Liver (tissue), 9 donors: ENCODE measurements around the gene BTLA. TPM values are rescaled to one million over a fixed set of nuclear protein-coding genes. Genes with fewer than 3 reads are reported as not detected.

Source experiments
- DNase-seq: peaks from one replicate; pipeline ENCODE4 v3.0.0-alpha.2; 2017; ENCODE audit warnings: low spot score
- H3K27ac ChIP-seq, 2 donors: one replicate each; pipeline ENCODE4 v1.7.0; 2013; ENCODE audit warnings: inconsistent platforms in 2 of 2, low read length in 2 of 2, control low read depth in 1 of 2, low read depth in 1 of 2, mild to moderate bottlenecking in 1 of 2
- H3K27me3 ChIP-seq, 4 donors: one replicate each; pipeline versions ENCODE4 v1.6.1 to v1.7.0; 2013; ENCODE audit warnings: low read length in 3 of 4, inconsistent platforms in 1 of 4, mild to moderate bottlenecking in 1 of 4, moderate library complexity in 1 of 4; ENCODE audit not compliant: control insufficient read depth in 4 of 4, insufficient read depth in 4 of 4
- H3K36me3 ChIP-seq, 4 donors: one replicate each; pipeline versions ENCODE4 v1.6.1 to v1.7.0; 2013; ENCODE audit warnings: low read length in 3 of 4, mild to moderate bottlenecking in 3 of 4, low read depth in 1 of 4, moderate library complexity in 1 of 4; ENCODE audit not compliant: control insufficient read depth in 4 of 4, insufficient read depth in 3 of 4
- H3K4me1 ChIP-seq, 4 donors: one replicate each; pipeline versions ENCODE4 v1.6.1 to v1.7.0; 2013; ENCODE audit warnings: low read length in 3 of 4, mild to moderate bottlenecking in 3 of 4, moderate library complexity in 1 of 4; ENCODE audit not compliant: control insufficient read depth in 4 of 4, insufficient read depth in 4 of 4
- H3K4me3 ChIP-seq, 3 donors: one replicate each; pipeline versions ENCODE4 v1.6.1 to v1.7.0; 2013; ENCODE audit warnings: low read length in 3 of 3, control low read depth in 1 of 3, low read depth in 1 of 3, mild to moderate bottlenecking in 1 of 3
- H3K9ac ChIP-seq, 2 donors: one replicate each; pipeline ENCODE4 v1.7.0; 2013; ENCODE audit warnings: low read length in 2 of 2, mild to moderate bottlenecking in 2 of 2, moderate library complexity in 2 of 2, control low read depth in 1 of 2, low read depth in 1 of 2
- H3K9me3 ChIP-seq, 4 donors: one replicate each; pipeline versions ENCODE4 v1.6.1 to v1.7.0; 2013; ENCODE audit warnings: low read length in 3 of 4; ENCODE audit not compliant: control insufficient read depth in 4 of 4
- CTCF ChIP-seq: fragments of 150-350 bp; IDR thresholded peaks from 2 replicates; pipeline ENCODE4 v1.5.1; 2017; ENCODE audit warnings: improper control_type of control experiment, low read depth, low read length; ENCODE audit not compliant: missing input control
- EGR1 ChIP-seq, 2 donors: IDR thresholded peaks; 2 replicates each; pipeline ENCODE4 v1.6.1; 2016 to 2018; ENCODE audit warnings: antibody characterized with exemption in 2 of 2, low read depth in 2 of 2
- FOXA1 ChIP-seq: IDR thresholded peaks from 2 replicates; pipeline ENCODE4 v1.6.1; 2016; ENCODE audit warnings: antibody characterized with exemption
- FOXA2 ChIP-seq: IDR thresholded peaks from 2 replicates; pipeline ENCODE4 v1.6.1; 2016; ENCODE audit warnings: antibody characterized with exemption
- GABPA ChIP-seq, 2 donors: IDR thresholded peaks in 1 of 2; conservative IDR thresholded peaks in 1 of 2; 2 replicates each; pipeline ENCODE4 v1.6.1; 2016; ENCODE audit warnings: antibody characterized with exemption in 2 of 2, mild to moderate bottlenecking in 1 of 2, moderate library complexity in 1 of 2
- HNF4A ChIP-seq, 2 donors: conservative IDR thresholded peaks; 2 replicates each; pipeline ENCODE4 v1.6.1; 2016; ENCODE audit warnings: antibody characterized with exemption in 2 of 2, mild to moderate bottlenecking in 2 of 2
- HNF4G ChIP-seq: IDR thresholded peaks from 2 replicates; pipeline ENCODE4 v1.6.1; 2016; ENCODE audit warnings: antibody characterized with exemption
- JUND ChIP-seq, 2 donors: IDR thresholded peaks; 2 replicates each; pipeline ENCODE4 v1.6.1; 2016; ENCODE audit warnings: antibody characterized with exemption in 2 of 2
- RXRA ChIP-seq, 2 donors: IDR thresholded peaks; 2 replicates each; pipeline ENCODE4 v1.6.1; 2017 to 2018; ENCODE audit warnings: antibody characterized with exemption in 2 of 2, mild to moderate bottlenecking in 1 of 2
- SP1 ChIP-seq: IDR thresholded peaks from 2 replicates; pipeline ENCODE4 v1.6.1; 2018; ENCODE audit warnings: antibody characterized with exemption, mild to moderate bottlenecking
- TAF1 ChIP-seq: conservative IDR thresholded peaks from 2 replicates; pipeline ENCODE4 v1.6.1; 2016; ENCODE audit warnings: antibody characterized with exemption, mild to moderate bottlenecking
- ZBTB33 ChIP-seq: IDR thresholded peaks from 2 replicates; pipeline ENCODE4 v1.6.1; 2016; ENCODE audit warnings: antibody characterized with exemption
- WGBS: extraction: QIAGEN DNeasy Blood & Tissue Kit; methylation state at CpG from one replicate; pipeline ENCODE4 v1.1.7; 2013; 5-methylcytosine and 5-hydroxymethylcytosine counted together
- polyA plus RNA-seq, 2 donors: library from polyadenylated mRNA; stranded (reverse) in 1 of 2; unstranded in 1 of 2; fragments of 200-250 nt in 1 of 2; fragments of >200 nt in 1 of 2; fragmentation: Nextera tagmentation in 1 of 2; extraction: Ambion mirVana in 1 of 2; gene quantifications; one replicate each; pipeline versions ENCODE4 v1.2.1 to v1.2.3, GENCODE V29; 2013 to 2015
- total RNA-seq, 2 donors: library from RNA; depleted of rRNA; stranded (reverse); fragments of >200 nt; gene quantifications; one replicate each; pipeline ENCODE4 v1.2.3, GENCODE V29; 2014
- TF ChIP-seq, protein P1 (sequence below): IDR thresholded peaks from 2 replicates; pipeline ENCODE4 v1.6.1; 2016; ENCODE audit warnings: antibody characterized with exemption
- TF ChIP-seq, protein P2 (sequence below): IDR thresholded peaks from 2 replicates; pipeline ENCODE4 v1.6.1; 2016; ENCODE audit warnings: antibody characterized with exemption, mild to moderate bottlenecking
- donor health status: healthy.
- donor health status: healthy.
- donor health status: healthy.
- donor health status: healthy.
- donor health status: healthy.

BTLA gene
- total and polyA plus RNA-seq, 4 donors, result 0.08 to 0.43 (median 0.27) TPM

DNA sequence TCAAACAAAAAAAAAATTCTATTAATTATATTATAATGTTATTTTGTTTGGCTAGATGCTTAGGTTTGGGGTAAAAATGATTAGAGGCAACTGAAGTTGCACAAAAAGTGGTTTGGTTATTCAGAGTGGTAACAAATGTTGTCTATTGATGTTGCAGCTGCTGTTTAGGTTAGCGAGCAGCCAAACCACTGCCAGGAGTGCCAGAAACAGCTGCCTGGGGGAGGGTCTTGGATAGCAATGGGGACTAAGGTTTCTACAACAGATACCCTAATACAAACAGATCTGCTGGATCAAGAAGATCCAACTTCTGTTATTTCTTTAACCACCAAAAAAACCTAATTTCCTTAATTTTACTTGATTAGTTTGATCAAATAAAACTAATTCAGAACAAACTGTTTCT, 26.6 kb downstream of the BTLA start:
- no peak overlapping the region for H3K9ac ChIP-seq
- no peak for DNase-seq
- no peaks in the 10 kb centered on the region for H3K9me3 ChIP-seq
- no peak overlapping the region for H3K4me3 ChIP-seq
- no peaks in the 10 kb centered on the region for H3K27me3 ChIP-seq
- H3K27ac ChIP-seq, result no peak overlapping the region
- H3K36me3 ChIP-seq, result no peaks in the 10 kb centered on the region
- H3K4me1 ChIP-seq, result no peaks in the 10 kb centered on the region
- WGBS, result 89% methylated on average over 1 of the region's 1 CpG
- TF ChIP-seq TAF1 (no peak), HNF4G (no peak), EGR1 (IDR thresholded peaks at IDR 0.05; ENCODE audit: low read depth in 2 of 2) (no peak), JUND (IDR thresholded peaks at IDR 0.05) (no peak), CTCF (no peak), ZBTB33 (no peak)
- TF ChIP-seq, protein P1, sequence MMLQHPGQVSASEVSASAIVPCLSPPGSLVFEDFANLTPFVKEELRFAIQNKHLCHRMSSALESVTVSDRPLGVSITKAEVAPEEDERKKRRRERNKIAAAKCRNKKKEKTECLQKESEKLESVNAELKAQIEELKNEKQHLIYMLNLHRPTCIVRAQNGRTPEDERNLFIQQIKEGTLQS, result no peak
- TF ChIP-seq, protein P2, sequence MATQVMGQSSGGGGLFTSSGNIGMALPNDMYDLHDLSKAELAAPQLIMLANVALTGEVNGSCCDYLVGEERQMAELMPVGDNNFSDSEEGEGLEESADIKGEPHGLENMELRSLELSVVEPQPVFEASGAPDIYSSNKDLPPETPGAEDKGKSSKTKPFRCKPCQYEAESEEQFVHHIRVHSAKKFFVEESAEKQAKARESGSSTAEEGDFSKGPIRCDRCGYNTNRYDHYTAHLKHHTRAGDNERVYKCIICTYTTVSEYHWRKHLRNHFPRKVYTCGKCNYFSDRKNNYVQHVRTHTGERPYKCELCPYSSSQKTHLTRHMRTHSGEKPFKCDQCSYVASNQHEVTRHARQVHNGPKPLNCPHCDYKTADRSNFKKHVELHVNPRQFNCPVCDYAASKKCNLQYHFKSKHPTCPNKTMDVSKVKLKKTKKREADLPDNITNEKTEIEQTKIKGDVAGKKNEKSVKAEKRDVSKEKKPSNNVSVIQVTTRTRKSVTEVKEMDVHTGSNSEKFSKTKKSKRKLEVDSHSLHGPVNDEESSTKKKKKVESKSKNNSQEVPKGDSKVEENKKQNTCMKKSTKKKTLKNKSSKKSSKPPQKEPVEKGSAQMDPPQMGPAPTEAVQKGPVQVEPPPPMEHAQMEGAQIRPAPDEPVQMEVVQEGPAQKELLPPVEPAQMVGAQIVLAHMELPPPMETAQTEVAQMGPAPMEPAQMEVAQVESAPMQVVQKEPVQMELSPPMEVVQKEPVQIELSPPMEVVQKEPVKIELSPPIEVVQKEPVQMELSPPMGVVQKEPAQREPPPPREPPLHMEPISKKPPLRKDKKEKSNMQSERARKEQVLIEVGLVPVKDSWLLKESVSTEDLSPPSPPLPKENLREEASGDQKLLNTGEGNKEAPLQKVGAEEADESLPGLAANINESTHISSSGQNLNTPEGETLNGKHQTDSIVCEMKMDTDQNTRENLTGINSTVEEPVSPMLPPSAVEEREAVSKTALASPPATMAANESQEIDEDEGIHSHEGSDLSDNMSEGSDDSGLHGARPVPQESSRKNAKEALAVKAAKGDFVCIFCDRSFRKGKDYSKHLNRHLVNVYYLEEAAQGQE, result no peak

DNA sequence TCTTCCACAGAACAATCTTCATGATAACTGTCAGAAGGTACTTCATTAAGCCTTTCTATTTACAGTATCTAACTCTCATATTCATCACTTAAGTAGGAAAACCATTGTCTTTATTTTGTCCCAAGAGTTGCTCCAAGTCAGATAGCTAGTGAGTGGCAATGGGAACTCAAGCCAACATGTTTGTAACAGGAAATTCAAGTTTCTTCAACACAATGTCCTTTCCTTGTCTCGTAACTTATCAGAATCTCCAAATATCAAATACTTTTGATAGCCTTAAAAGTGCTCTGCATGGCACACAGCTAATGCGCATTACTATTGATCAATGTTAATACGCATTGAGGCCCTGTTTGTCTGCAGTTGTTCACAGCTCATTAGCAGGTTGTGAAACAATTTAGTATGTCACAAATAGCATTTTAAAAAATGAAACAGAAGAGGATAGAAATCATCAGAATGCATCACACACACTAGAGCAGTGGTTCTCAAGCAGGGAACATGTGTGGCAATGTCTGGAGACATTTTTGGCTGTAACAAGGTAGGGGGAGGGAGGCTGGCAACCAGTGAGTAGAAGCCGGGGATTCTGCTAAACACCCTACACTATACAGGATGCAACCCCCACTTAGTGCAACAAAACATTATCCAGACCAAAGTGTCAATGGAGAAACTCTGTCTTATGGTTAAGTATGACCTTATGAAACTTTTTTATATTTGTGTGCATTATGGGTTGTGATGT, 27.5 kb downstream of the BTLA start:
- H3K27ac ChIP-seq, result no peak overlapping the region
- DNase-seq, result no peak
- TF ChIP-seq SP1 (no peak), TAF1 (no peak), ZBTB33 (no peak), FOXA1 (no peak), RXRA (IDR thresholded peaks at IDR 0.05) (no peak), HNF4A (conservative IDR thresholded peaks at IDR 0.05) (no peak), FOXA2 (no peak), GABPA (IDR thresholded peaks at IDR 0.05 in 1 of 2, conservative IDR thresholded peaks at IDR 0.05 in 1 of 2) (no peak)
- TF ChIP-seq, protein P1, result no peak
- TF ChIP-seq, protein P2, result no peak
- H3K4me3 ChIP-seq, result no peak overlapping the region
- no peaks in the 10 kb centered on the region for H3K4me1 ChIP-seq
- H3K9ac ChIP-seq, result no peak overlapping the region
- no peaks in the 10 kb centered on the region for H3K9me3 ChIP-seq
- H3K36me3 ChIP-seq, result no peaks in the 10 kb centered on the region
- WGBS, result 86% methylated on average over 4 of the region's 4 CpGs
- no peaks in the 10 kb centered on the region for H3K27me3 ChIP-seq
